Measurements from ENCODE around the gene XPO4.

GRCh38 chr13:20945952-20946383 is 43.4 kb upstream of the XPO4 start:
- TF ChIP-seq CTCF (IDR thresholded peaks at IDR 0.05) = no peak
- TF ChIP-seq POLR2A (IDR thresholded peaks at IDR 0.05) = no peak
- TF ChIP-seq EP300 (IDR thresholded peaks at IDR 0.05) = no peak

All from ovary (tissue), 3 donors.